GM19452 (cell line): Measurements from ENCODE around the gene RBKS.
A peak's percentile ranks its signal among the peaks of the same experiment; 100 is the strongest.

Experiments used
- ATAC-seq: cut with Tn5 transposase; IDR thresholded peaks from one replicate; pipeline ENCODE4 v1.9.1; 2021; ENCODE audit not compliant: unreplicated experiment

The RBKS gene

DNA sequence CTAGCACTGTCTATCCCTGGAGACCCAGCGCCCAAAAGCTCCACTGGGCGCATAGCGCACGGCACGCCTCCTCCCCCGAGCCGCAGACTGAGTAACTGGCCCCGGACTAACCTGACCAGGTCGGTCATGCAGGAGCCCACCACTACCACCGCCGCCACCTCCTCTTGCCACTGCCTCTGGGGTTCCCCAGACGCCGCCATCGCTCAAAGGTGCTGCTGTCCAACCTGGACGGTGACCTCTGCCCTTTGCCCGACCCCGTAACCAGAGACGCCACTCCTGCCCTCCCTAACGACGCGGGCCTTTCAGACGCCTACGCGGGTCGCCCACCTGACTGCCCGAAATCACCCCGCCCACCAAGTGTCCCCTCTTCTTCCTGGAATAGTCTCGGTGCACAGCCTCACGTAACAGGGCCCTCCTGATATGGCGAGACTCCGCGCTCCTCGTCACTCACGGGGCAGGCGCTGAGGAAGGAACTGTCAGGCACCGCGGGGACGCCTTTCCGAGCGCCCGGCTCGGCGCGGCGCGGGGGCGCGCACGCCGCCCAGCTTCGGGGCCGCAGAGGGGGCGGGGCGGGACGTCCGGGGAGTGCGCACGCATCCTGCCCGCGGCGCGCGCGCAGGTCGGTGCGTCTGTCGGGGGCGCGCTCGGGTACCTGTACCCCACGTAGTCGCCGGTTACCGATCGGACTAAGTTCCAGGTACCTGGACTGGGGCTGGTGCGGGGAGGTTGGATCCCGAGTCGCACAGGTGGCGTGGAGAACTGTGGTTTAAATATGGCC, at the start of gene RBKS, which contains the start of gene BABAM2:
Gene RBKS (minus strand): TSS at position 242 of the 778 bp plus-strand sequence. CDS start 42 bp downstream, at position 200.
Gene BABAM2 (plus strand): TSS at position 584 of the 778 bp plus-strand sequence. CDS start 3,828 bp downstream, outside the sequence.
- ATAC-seq, result peak; percentile 72

DNA sequence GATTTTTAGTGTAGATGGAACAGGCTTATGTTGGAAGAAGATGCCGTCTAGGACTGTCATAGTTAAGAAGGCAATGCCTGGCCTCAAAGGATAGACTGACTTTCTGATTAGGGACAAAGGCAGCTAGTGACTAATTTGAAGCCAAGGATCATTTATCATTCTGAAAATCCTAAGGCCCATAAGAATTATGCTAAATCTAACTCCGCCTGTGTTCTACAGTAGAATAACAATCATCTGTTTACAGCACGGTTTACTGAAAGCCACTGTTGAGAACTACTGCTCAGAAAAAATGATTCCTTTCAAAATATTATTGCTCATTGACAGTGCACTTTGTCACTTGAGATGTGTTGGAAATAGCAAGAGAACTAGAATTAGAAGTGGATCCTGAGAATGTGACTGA, 44.8 kb upstream of the RBKS start:
- ATAC-seq, result no peak

DNA sequence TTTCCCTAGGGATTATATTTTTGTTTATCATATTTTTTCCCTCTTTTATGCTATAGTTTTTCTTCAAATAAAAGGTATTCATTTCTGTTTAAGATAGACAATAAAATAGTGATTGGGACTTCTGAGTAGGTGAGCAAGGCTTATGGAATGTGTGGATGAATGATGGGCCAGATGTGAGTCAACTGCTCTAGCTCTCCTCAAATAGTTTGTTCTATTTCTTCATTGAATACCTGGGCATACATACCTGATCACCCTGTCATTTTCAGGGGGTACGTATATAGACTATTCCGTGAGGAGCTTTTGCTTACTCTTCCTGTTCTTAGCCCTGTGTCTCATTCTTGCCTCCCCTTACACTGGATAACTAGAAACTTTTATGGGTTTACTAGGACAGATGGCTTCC, 42.2 kb upstream of the RBKS start:
- ATAC-seq, result no peak

DNA sequence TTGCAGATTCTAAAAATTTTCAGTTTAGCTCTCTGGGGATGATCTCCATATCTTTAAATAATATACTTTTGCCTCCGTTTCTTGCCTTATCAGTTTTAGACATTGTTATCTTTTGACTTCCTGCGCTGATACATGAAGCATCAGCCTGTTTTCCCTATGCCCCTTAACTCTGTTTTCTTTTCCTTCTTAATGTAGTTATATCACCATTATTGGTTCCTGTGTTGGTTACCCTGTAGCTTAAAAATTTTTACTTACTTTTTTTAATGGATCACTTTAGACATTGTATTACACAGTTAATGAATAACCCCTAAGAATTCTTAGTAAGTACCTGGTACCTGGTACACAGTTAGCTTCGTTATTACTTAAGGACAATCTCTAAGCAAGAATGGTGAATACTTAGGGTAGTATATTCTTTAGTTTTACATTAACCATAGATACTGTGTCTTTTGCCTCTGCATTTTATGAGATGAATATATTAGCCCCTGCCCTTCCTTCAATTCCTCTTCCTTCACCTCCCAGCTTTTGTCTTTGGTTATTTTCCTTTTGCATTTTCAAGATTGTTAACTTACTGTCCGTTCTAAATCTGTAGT, 41.3 kb upstream of the RBKS start:
- no peak for ATAC-seq

DNA sequence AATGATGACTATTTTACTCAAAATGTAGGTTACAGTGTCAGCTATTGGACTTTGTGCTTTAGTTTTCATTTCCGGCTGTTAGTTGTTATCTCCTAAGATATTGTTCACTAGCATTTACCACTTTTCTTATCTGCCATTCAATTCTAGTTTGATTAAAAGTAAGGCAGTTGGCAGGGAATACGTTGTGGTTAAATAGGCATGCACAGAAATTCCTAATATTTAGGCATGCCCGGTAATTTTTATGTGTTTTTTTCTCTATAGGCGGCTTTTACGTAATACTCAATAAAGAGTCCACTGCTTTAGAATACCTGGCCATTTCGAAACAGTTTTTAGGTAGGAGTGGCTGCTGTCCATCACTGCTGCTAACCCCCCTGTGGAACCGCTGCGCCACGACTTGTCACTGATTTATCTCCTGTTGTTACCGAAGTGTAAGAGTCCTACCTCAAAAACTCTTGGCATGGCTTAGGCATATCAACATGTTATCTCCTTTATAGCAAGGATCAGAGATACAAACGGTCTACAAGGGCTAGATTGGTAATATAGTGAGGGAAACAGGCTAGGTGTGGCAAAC, 39.8 kb upstream of the RBKS start:
- ATAC-seq, result no peak

DNA sequence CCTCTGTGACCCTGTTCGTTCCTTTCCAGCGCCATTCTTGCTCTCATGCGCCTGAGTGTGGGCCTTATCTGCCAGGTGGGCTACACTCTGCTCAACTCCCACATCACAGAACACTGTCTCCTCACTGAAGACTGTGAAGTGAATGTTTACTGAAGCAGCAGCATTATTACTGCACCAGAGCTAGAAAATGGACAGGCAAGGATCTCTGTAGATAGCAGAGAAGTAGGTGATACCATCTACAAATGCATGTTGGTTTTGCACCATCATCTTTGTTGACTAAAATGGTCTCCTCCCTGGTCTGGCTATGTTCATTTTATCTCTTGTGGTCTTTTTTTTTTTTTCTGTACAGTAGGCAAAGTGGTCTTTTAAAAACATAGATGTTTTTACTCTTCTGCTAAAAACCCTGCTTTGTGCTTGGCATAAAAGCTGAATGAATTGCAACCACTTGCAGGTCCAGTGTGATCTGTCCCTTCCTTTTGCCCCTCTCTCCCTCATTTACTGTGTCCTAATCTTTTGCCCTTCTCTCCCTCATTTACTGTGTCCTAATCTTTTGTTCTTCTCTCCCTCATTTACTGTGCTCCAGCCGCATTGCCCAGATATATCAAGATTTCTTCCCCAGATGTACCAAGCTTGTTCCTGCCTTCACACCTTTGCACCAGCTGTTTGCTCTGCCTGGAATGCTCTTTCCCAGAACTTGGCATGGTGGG, 35.7 kb upstream of the RBKS start:
- no peak for ATAC-seq

DNA sequence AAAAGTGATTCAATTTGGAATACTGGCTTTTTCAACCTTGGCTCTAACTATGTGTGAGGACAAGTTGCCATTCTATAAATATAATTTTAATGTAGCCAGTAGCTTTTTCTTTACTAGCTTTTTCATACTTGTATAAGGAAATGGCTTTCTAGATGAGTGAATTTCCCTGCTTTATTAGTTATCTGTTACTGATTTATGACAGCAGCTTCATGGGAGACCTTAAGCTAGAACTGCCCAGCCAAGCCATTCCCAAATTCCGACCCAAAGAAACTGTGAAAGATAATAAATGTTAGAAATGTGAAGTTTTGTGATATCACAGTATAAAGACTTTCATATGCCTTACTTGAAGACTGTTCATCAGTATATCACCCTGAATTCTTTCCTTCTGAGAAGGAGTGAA, 32.7 kb upstream of the RBKS start:
- ATAC-seq, result no peak

DNA sequence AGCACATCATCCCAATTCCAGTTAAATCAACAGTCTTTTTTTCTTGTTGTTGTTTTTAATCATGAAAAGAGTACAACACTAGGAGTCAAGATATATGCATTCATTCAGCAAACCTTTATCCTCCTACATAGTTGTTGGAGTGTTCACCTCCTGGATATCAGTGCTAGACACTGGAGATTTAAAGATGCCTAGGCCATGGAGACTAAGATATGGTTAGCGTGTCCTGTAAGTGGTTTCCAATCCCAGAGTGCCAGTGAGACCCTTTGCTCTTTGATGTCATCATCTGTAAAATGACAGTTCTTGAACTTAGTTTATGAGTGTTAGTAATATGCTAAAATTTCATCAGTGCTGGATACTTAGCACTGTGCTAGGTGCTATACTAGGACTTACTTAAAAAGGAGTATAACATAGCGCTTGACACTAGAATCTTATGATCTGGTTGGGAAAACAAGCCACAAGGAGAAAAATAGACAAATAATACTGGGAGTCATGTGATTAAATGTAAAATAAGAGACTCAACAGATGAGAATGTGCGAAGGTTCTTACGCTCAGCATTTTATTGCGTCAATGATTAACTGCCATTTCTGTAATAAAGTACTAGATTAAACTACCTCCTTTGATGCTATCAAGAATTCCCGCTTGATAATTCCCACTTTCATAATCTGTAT, 31.8 kb upstream of the RBKS start:
- no peak for ATAC-seq

DNA sequence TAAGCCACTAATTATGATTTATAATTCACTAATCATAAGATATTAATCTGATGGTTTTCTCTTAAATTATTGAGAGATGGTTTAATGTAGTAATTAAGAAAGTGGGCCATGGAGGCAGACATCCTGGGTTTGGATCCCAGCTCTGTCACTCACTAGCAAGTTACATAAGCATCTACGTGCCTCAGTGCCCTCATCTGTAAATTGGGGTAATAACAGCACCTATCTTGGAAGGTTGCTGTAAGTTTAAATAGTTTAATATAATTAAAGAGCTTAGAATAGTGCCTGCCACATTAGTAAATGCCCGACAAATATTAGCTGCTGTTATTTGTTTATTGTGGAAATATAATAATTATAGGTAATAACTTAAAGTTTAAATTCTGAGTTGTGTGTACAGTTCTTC, 31.2 kb upstream of the RBKS start:
- ATAC-seq, result no peak

DNA sequence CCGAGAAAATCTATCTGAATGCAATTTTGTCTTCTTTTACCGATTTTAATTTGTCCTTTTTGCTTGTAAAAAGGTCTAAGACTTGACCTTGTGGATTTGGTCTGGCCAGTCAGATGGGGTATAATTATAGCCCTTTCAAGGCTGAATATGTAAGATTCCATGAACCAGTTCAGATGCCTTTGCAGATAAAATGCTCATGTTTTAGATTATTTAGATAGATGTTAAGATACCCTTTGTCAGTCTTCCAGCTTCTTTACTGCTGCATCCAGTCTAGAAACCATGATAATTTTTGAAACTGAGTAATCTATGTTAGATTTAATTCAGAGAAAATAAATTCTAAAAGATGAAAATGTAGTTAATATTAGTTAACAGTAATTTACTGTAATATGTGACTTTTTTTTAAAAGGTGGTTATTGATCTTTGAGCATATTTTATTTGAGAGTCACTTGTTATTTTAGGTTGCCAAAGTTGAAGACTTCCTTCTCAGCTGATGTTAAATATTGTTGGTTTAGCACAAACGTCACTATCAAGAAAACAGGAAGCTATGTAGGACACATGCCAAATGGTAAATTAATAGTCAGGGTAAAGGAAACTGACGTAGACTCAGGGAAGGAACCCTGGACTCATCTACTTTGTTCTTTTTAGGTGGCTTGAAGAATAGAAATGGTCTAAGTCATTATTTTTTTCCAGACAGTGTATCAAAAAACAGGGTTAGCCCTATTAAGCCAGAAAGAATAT, 30.1 kb upstream of the RBKS start:
- ATAC-seq, result no peak

DNA sequence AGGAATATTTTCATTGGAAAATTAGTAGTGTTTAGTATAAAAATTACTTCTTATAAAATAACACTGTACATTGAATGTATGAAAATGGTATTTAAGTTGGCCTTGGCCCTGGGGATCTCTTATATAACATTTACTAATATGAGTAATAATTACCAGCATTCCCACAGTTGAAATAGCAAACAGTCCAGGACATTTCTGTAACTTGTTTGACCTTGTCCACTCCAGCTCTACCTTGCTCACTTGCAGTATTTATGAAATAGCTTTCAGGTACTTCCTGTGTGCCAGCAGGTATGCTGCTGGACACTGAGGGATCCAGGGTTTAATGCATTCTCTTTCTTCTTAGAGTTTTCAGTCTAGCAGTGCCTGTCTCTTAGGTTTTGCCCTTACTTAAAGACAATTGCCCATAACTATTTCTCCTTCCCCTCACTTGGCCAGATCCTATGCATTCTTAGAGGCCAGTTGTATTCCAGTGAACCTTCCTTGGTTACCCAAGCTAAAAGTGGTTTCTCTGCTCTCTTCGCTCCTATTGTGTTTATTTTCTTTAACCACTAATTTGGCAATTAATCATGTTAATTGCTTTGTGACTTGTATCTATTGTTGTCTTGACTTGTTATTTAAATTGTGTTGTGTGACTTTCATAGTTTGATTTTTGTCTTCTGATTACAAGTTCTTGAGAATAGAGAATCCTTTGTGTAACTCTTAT, 26.3 kb upstream of the RBKS start:
- no peak for ATAC-seq

DNA sequence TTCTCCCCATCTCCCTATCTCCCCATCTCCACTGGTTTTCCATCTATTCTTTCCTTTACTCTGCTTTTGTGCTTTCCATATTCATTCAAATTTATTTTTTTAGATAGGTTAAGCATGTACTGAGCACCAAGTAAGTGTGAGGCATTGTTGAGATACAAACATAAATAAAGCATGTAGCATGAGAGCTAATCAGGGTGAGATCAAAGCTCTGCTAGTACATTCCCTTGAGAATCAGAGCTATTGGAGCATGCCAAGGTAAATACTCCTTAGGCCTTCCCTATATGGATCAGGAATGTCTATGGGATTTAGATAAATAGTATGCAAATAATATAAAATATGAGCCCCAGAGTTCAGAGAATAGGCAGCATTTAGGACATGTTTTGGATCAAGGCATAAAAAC, 25.7 kb upstream of the RBKS start:
- no peak for ATAC-seq

DNA sequence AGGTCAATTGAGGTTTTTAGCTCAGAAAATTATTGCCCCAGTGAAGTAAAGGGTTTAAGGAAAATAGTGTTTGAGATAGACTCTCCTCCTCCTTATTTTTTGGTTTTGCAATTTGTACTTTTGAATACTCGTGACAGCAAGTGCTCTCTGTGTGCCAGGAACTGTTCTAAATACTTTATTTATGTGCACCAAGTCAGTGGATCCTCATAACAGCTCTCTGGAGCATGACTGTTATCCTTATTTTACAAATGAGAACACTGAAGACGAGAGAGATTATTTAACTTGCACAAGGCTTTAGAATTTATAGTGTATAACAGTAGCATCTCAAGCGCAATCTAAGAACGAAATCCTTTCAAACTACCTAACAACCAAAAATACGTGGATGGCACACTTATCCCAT, 25.0 kb upstream of the RBKS start:
- ATAC-seq, result no peak

DNA sequence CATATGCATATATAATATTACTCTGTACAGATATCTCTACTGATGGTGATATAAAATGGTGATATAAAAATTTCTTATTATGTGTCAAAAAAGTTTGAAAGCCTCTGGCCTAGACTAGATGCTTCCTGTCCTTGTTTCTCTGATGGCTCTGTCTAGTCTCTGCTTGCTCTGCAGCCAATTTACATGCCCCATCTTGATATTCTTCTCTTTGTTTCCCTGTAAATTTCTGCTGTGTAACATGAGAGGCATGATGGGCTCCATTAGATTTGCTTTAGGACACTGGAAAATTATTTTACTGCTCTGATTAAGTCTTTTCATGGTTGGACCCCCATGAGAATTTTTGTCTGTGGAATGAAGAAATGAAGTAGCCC, 24.6 kb upstream of the RBKS start:
- no peak for ATAC-seq

DNA sequence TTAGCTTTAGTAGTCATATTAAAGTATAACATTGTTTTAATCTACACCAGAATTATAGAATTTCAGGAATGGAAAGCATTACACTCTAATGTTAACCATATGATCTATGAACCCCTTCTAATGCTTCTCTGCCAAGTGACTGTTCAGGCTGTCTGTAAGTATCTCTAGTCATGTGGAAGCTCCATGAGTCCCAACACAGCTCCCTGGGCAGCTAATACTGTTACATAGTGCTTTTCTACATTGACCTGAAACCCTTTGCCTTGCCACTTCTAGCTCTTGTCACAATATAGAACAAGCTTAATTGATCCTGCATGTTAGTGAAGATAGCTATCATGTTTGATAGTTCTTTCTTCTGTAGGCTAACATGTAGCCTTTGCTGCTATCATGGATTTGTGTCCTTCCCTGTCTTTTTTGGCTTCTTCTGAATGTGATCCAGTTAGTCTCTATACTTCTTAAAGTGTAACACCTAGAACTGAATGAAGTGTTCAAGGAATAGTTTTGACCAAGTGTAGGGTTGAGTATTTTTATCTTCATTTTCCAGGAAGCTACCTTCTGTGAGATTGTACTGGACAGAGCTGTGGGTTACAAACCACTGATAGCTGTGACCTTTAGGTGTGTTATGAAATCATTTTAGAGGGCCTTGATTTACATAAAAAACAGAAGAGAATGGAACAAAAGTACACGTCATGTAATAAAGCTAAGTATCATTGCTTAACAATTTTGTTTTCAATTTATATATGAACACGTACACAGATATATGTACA, 24.0 kb upstream of the RBKS start:
- ATAC-seq, result no peak

DNA sequence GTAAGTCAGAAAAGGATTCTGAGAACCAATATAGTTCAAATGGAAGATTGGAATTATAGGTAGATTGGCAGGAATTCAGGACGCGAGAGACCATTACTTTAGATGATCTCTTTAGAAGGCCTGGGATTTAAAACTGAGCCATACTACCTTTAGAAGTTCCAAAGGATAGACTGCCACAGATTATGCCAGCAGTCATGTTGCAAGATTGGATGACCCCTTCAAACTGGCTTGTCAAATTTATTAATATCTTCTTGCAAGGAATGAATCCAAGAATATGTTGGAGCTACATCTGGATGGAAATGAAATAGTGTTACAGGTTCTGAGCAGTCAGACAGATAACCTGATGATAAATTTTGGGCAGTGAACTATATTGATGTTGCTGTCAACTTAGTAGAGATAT, 22.3 kb upstream of the RBKS start:
- no peak for ATAC-seq

DNA sequence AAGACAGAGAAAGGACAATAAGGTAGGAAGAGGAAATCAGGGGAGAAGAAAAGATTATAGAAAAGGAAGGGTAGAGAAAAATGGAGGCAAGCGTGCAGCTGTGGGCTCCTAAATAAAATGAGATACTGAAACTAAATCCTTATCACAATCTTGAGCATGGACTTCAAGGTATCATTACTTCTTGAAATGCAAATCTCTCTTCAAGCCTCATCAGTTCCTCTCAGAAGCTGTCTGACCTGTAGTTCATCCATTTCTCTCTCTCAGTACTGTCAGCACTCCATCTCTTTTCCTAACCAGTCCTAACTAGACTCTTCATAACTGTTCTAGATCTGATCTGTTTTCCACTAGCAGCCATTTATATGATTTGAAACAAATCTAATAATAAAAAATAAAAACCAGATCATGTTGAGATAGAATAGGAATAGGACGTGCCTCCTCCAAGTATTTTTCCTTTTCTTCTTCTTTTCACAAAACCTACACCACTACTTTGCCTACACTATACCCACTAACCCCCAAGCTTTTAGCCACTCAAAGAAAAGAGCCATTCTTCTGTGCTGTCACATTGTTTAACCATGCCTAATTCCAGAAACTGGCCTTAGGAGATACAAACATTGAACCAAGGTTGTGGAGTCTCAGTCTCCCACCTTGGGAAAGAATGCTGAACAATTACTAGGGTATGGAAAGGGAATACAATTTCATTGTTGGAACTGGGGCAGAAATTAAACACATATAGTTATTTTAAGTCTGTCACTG, 21.4 kb upstream of the RBKS start:
- ATAC-seq, result no peak

DNA sequence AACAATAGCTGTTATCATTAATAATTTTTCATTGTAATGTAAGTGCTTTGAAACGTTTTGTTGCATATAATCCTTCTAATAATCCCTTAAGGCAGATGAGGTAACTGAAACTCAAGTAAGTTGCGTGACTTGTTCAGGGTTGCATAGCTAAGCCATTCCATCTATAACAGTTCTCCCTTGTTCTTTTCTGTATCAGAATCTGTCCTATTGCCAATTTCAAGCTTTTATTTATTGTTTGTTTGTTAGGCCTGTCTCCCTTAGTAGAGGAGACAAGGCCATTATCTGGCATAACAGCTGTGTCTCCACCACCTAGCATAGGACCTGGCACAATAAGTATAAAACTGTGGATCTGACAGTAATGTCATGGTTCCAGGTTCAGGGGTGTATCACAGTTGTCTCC, 19.7 kb upstream of the RBKS start:
- ATAC-seq, result no peak

DNA sequence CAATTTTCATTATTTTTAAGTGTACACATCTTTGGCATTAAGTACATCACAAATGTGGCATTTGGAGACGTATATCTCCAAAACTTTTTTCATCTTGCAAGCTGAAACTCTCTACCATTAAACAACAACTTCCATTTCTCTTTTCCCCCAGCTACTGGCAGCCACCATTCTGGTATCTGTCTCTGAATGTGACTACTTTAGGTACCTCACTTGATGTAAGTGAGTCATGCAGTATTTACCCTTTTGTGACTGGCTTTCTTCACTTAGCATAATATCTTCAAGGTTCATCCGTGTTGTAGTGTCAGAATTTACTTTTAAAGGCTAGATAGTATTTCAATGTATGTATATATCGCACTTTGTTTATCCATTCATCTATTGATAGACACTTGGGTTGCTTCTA, 17.4 kb upstream of the RBKS start:
- no peak for ATAC-seq
